Measurements from ENCODE around the gene KIF1A.

KIF1A gene

GRCh38 chr2:240672701-240673190, 147.3 kb downstream of the KIF1A start:
- FAIRE-seq (no peak), DNase-seq (ENCODE audit: insufficient read length, low spot score) (no peak)

GRCh38 chr2:240672076-240672700, 147.8 kb downstream of the KIF1A start:
- DNase-seq (ENCODE audit: insufficient read length, low spot score): no peak
- FAIRE-seq: no peak

GRCh38 chr2:240670950-240671349, 149.1 kb downstream of the KIF1A start:
- DNase-seq (ENCODE audit: insufficient read length, low spot score) (no peak), FAIRE-seq (no peak)

GRCh38 chr2:240670402-240670801, 149.6 kb downstream of the KIF1A start:
- FAIRE-seq (no peak), DNase-seq (ENCODE audit: insufficient read length, low spot score) (no peak)

- DNase-seq (ENCODE audit: insufficient read length, low spot score): no peak
- no peak for FAIRE-seq
These were observed 155.4 kb downstream of the KIF1A start for GRCh38 chr2:240664622-240665021.

All from GM19239 (cell line).